Mucosa of gallbladder (tissue), 1 donor: ENCODE measurements around the gene NEDD8. TPM values are rescaled to one million over a fixed set of nuclear protein-coding genes. Genes with fewer than 3 reads are reported as not detected.
"Not testable (repeated sequence)": the region's sequence is repeated elsewhere in the genome, so short reads cannot be mapped to it uniquely, and the experiment has no call there.

Source experiments
- DNase-seq: peaks from one replicate; pipeline ENCODE4 v3.0.0-alpha.2; 2020; ENCODE audit warnings: low spot score
- total RNA-seq: library from RNA; stranded (reverse); gene quantifications from one replicate; pipeline ENCODE4 v1.2.1, GENCODE V29; 2021
- donor health status: DM: no; HTN: no; CAD: no.

The NEDD8 gene
- total RNA-seq, 1 donor from 2014 or later: 121 TPM

- DNase-seq: no peak
Measured at GRCh38 chr14:24249230-24250021, 17.3 kb upstream of the NEDD8 start.

GRCh38 chr14:24247422-24247821 lies 15.3 kb upstream of the NEDD8 start:
- no peak for DNase-seq

GRCh38 chr14:24246765-24247212 lies 14.6 kb upstream of the NEDD8 start:
- DNase-seq: no peak

GRCh38 chr14:24245350-24245749 lies 13.2 kb upstream of the NEDD8 start:
- not testable (repeated sequence) for DNase-seq

- DNase-seq: peak; percentile 67
Measured at GRCh38 chr14:24243336-24243836, 11.2 kb upstream of the NEDD8 start.

GRCh38 chr14:24241829-24242443 lies 9.8 kb upstream of the NEDD8 start:
- peak; percentile 93 for DNase-seq

- DNase-seq: no peak
Measured at GRCh38 chr14:24240110-24240918, 8.1 kb upstream of the NEDD8 start.

GRCh38 chr14:24238527-24239037 lies 6.4 kb upstream of the NEDD8 start:
- no peak for DNase-seq

- DNase-seq: no peak
Measured at GRCh38 chr14:24238123-24238522, 6.0 kb upstream of the NEDD8 start.

- DNase-seq: no peak
Measured at GRCh38 chr14:24237463-24237955, 5.3 kb upstream of the NEDD8 start.

GRCh38 chr14:24236689-24237462 lies 4.7 kb upstream of the NEDD8 start:
- DNase-seq: no peak

- no peak for DNase-seq
Measured at GRCh38 chr14:24235804-24236688, 3.9 kb upstream of the NEDD8 start.

- no peak for DNase-seq
Measured at GRCh38 chr14:24234095-24235005, 2.2 kb upstream of the NEDD8 start.

- DNase-seq: no peak
Measured at GRCh38 chr14:24233538-24233866, 1.3 kb upstream of the NEDD8 start.

GRCh38 chr14:24232645-24233537 lies 724 bp upstream of the NEDD8 start, which contains the start of gene GMPR2:
GMPR2 (plus strand) TSS chr14:24232929; CDS start chr14:24233254, 325 bp downstream.
- DNase-seq: no peak

GRCh38 chr14:24231263-24232120 lies 675 bp downstream of the NEDD8 start:
- DNase-seq: no peak

GRCh38 chr14:24228902-24229301 lies 3.3 kb downstream of the NEDD8 start:
- no peak for DNase-seq
